Activated gamma-delta T cell treated with anti-CD3 and anti-CD28 coated beads, Interleukin-2, amount 50 U/mL, for 16 hours (primary cell): ENCODE data around the gene TREH.
A peak's percentile ranks its signal among the peaks of the same experiment; 100 is the strongest.
"Not testable (repeated sequence)": the region's sequence is repeated elsewhere in the genome, so short reads cannot be mapped to it uniquely, and the experiment has no call there.

Source experiments
- DNase-seq: peaks from one replicate; pipeline ENCODE4 v3.0.0-alpha.2; 2020; ENCODE audit warnings: low read depth

TREH gene

GRCh38 chr11:118697346-118697745 is 17.9 kb upstream of the TREH start:
- DNase-seq, result no peak

- DNase-seq, result no peak
Measured at GRCh38 chr11:118696673-118697226, 17.3 kb upstream of the TREH start.

- no peak for DNase-seq
Measured at GRCh38 chr11:118694771-118695170, 15.3 kb upstream of the TREH start.

- DNase-seq, result no peak
Measured at GRCh38 chr11:118694185-118694584, 14.7 kb upstream of the TREH start.

- peak; percentile 52 for DNase-seq
Measured at GRCh38 chr11:118691926-118692830, 12.7 kb upstream of the TREH start.

- DNase-seq, result no peak
Measured at GRCh38 chr11:118690553-118691304, 11.3 kb upstream of the TREH start.

GRCh38 chr11:118689852-118690552 is 10.6 kb upstream of the TREH start:
- peak; percentile 79 for DNase-seq

GRCh38 chr11:118689503-118689851 is 10.0 kb upstream of the TREH start:
- DNase-seq, result no peak

GRCh38 chr11:118688851-118689502 is 9.5 kb upstream of the TREH start:
- DNase-seq, result no peak

- DNase-seq, result not testable (repeated sequence)
Measured at GRCh38 chr11:118688339-118688738, 8.9 kb upstream of the TREH start.

GRCh38 chr11:118687906-118688305 is 8.5 kb upstream of the TREH start:
- DNase-seq, result no peak

- no peak for DNase-seq
Measured at GRCh38 chr11:118684187-118684586, 4.7 kb upstream of the TREH start.

- DNase-seq, result not testable (repeated sequence)
Measured at GRCh38 chr11:118682939-118683338, 3.5 kb upstream of the TREH start.

- DNase-seq, result no peak
Measured at GRCh38 chr11:118682372-118682771, 2.9 kb upstream of the TREH start.

- not testable (repeated sequence) for DNase-seq
Measured at GRCh38 chr11:118678908-118679307, 542 bp downstream of the TREH start.

- DNase-seq, result no peak
Measured at GRCh38 chr11:118677977-118678376, 1.5 kb downstream of the TREH start.

GRCh38 chr11:118674082-118674435 is 5.4 kb downstream of the TREH start:
- no peak for DNase-seq

- DNase-seq, result no peak
Measured at GRCh38 chr11:118673361-118674081, 5.9 kb downstream of the TREH start.

- no peak for DNase-seq
Measured at GRCh38 chr11:118672846-118673245, 6.6 kb downstream of the TREH start.

GRCh38 chr11:118671254-118671653 is 8.2 kb downstream of the TREH start:
- DNase-seq, result no peak

- no peak for DNase-seq
Measured at GRCh38 chr11:118670063-118670462, 9.4 kb downstream of the TREH start.
